Measurements from ENCODE around the gene SLC39A3.

GRCh38 chr19:2770055-2771013 lies 30.5 kb upstream of the SLC39A3 start:
- TF ChIP-seq CTCF (IDR thresholded peaks at IDR 0.05), result no peak
- TF ChIP-seq ZFX (IDR thresholded peaks at IDR 0.05; ENCODE audit: borderline replicate concordance), result no peak
